Mesothelial cell of epicardium (in vitro differentiated cells): ENCODE data around the gene TMEM141. TPM values are rescaled to one million over a fixed set of nuclear protein-coding genes. Genes with fewer than 3 reads are reported as not detected.

Experiments used
- DNase-seq, 2 experiments: peaks; one replicate each; pipeline ENCODE4 v3.0.0; 2021; ENCODE audit warnings: low spot score in 2 of 2; ENCODE audit not compliant: unreplicated experiment in 2 of 2
- H3K27ac Mint-ChIP-seq: 2 replicates; pipeline ENCODE4 v1.8.0; 2021; ENCODE audit warnings: mixed read lengths
- H3K27me3 Mint-ChIP-seq: 2 replicates; pipeline ENCODE4 v1.8.0; 2021; ENCODE audit warnings: low read depth, mixed read lengths
- H3K36me3 Mint-ChIP-seq: 2 replicates; pipeline ENCODE4 v1.8.0; 2021; ENCODE audit warnings: mixed read lengths
- H3K4me1 Mint-ChIP-seq: 2 replicates; pipeline ENCODE4 v1.8.0; 2021; ENCODE audit warnings: mixed read lengths
- H3K4me3 Mint-ChIP-seq: 2 replicates; pipeline ENCODE4 v1.8.0; 2021; ENCODE audit warnings: mild to moderate bottlenecking, moderate library complexity, mixed read lengths
- H3K9me3 Mint-ChIP-seq: 2 replicates; pipeline ENCODE4 v1.8.0; 2021; ENCODE audit warnings: mixed read lengths
- CTCF ChIP-seq: fragments of 200-600 bp; sonication (generic); IDR thresholded peaks from one replicate; pipeline ENCODE4 v1.5.0; 2021; ENCODE audit warnings: antibody characterized with exemption; ENCODE audit not compliant: unreplicated experiment
- total RNA-seq: library from RNA; stranded (reverse); gene quantifications from 3 replicates; pipeline ENCODE4 v1.2.1, GENCODE V29; 2021

Gene TMEM141
- total RNA-seq, 1 donor from 2014 or later: 71.7 TPM

DNA sequence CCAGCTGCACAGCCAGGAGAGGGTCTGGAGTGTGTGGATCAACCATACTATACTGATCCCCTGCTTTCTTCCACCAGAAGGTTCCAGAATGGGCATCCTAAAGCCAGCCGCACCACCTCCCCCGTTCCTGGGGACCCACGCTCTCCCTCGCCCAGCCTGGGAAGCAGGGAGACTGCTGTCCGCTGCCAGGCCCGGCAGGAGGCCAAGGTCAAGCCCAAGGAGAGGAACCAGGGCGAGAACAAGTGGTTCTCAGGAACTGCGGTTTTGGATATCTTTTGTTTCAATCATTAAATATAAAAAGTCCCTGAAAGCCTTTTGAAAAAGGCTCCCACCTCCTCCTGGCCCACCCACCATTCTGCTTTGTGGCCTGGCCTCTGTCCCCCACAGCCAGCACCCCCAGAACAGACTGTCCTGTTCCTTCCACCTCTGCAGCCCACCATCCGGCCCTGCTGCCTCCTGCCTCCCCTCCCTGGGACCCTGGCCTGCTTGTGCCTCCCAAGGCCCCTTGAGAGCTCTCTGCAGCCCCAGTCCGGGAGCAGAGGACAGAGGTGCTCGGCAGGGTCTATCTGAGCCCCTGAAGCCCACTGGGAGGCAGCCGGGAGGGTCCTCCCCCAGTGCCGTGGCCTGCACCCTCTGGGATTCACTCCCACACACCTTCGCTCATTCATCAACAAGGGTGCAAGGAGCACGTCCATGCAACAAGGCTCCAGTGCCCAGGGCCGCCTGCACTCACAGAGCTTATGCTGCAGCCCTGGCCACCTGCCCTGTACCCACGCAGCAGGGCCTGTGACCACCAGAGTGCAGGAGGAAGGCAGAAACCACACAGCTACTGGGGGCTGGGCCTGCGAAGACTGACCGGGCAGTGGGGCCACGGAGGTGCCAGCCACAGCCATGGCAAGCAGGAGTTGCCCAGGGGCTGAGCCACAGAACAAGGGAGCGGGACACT, 42.2 kb upstream of the TMEM141 start:
- Mint-ChIP-seq H3K27ac (no peak overlapping the region), H3K4me1 (no peaks in the 10 kb centered on the region), H3K36me3 (no peaks in the 10 kb centered on the region), H3K27me3 (peaks cover 16% of the 10 kb centered on the region), H3K9me3 (peaks cover 15% of the 10 kb centered on the region), H3K4me3 (no peak overlapping the region)
- TF ChIP-seq CTCF: no peak
- DNase-seq: no peak

DNA sequence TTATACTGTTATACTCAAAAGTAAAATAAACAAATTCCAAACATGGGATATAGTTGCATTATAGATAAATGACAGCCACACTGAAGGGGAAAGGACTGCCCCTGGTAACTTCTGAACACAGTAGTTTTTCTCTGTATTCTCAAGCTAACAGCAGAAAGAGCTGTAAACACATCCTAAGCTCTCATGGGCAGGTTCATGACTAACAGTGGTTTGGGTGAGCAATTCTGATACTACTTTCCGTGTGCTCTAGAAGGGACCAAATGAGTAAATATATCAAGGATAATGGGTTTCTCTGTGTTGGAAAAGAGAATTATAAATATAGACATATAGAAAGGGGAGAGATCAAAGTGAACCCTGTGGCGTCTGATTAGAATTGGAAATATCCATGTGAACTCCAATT, 40.6 kb upstream of the TMEM141 start:
- Mint-ChIP-seq H3K4me3 (no peak overlapping the region), H3K9me3 (peaks cover 15% of the 10 kb centered on the region), H3K27ac (no peak overlapping the region), H3K4me1 (no peaks in the 10 kb centered on the region), H3K27me3 (peaks cover 16% of the 10 kb centered on the region), H3K36me3 (no peaks in the 10 kb centered on the region)
- DNase-seq: no peak
- TF ChIP-seq CTCF: no peak

- DNase-seq: no peak
- Mint-ChIP-seq H3K4me3 (no peak overlapping the region), H3K36me3 (no peaks in the 10 kb centered on the region), H3K4me1 (no peaks in the 10 kb centered on the region), H3K27ac (no peak overlapping the region), H3K9me3 (peaks cover 15% of the 10 kb centered on the region), H3K27me3 (peaks cover 16% of the 10 kb centered on the region)
- no peak for TF ChIP-seq CTCF
These were observed 39.9 kb upstream of the TMEM141 start for GRCh38 chr9:136751244-136751643.

DNA sequence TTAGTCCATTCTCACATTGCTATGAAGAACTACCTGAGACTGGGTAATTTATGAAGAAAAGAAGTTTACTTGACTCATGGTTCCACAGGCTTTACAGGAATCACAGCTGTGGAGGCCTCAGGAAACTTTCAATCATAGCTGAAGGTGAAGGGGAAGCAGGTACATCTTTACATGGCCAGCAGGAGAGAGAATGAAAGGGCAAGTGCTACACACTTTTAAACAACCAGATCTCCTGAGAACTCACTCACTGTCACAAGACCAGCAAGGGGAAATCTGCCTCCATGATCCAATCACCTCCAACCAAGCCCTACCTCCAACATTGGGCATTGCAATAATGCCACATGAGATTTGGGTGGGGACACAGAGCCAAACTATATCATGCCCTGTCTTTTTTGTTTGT, 39.3 kb upstream of the TMEM141 start:
- no peak for TF ChIP-seq CTCF
- H3K27me3 Mint-ChIP-seq: peaks cover 16% of the 10 kb centered on the region
- H3K9me3 Mint-ChIP-seq: peaks cover 15% of the 10 kb centered on the region
- no peak overlapping the region for H3K27ac Mint-ChIP-seq
- no peaks in the 10 kb centered on the region for H3K4me1 Mint-ChIP-seq
- H3K4me3 Mint-ChIP-seq: no peak overlapping the region
- DNase-seq: no peak
- H3K36me3 Mint-ChIP-seq: no peaks in the 10 kb centered on the region

DNA sequence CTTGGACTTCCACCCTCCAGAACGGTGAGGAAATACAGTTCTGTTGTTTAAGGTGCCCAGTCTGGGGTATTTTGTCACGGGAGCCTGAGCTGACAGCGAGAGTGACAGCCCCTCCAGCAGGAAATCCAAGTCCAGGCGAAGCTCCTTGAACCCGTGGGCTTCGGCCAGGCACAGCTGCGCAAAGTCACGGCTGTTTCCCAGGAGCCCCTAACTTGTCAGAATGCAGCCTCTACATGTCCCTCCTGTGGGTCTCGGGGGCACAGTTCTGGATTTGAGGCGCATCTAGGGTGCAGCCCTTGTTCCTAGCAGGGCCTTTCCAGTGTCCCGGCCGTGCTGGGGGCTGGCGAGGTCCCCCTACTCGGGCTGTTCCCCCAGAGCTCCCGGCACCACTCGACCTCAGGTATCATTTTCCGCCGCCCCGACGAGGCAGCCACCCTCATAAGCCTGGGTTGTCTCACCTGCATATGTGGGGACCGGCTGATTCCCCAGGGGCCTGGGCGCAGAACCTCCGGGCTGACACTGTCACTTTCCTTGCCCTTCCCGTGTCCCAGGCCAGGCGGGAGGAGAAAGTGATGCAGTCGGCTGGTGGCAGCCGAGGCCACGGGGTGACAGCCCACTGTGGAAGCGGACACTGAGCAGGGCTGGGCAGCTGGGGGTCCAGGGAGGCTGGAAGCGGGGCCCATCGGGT, 37.6 kb upstream of the TMEM141 start:
- no peak for DNase-seq
- H3K36me3 Mint-ChIP-seq: no peaks in the 10 kb centered on the region
- no peak for TF ChIP-seq CTCF
- H3K4me1 Mint-ChIP-seq: no peaks in the 10 kb centered on the region
- no peak overlapping the region for H3K27ac Mint-ChIP-seq
- H3K9me3 Mint-ChIP-seq: peaks cover 15% of the 10 kb centered on the region
- H3K4me3 Mint-ChIP-seq: no peak overlapping the region
- H3K27me3 Mint-ChIP-seq: peaks cover 16% of the 10 kb centered on the region
